ENCODE data around the gene KIF6. TPM values are rescaled to one million over a fixed set of nuclear protein-coding genes. Genes with fewer than 3 reads are reported as not detected.
A peak's percentile ranks its signal among the peaks of the same experiment; 100 is the strongest.

KIF6 gene
- total and polyA plus RNA-seq, 2 of the 8 experiments (the other 6 are each of a cell fraction or from before 2014, with no cell fraction given): 0.53 to 0.65 TPM

DNA sequence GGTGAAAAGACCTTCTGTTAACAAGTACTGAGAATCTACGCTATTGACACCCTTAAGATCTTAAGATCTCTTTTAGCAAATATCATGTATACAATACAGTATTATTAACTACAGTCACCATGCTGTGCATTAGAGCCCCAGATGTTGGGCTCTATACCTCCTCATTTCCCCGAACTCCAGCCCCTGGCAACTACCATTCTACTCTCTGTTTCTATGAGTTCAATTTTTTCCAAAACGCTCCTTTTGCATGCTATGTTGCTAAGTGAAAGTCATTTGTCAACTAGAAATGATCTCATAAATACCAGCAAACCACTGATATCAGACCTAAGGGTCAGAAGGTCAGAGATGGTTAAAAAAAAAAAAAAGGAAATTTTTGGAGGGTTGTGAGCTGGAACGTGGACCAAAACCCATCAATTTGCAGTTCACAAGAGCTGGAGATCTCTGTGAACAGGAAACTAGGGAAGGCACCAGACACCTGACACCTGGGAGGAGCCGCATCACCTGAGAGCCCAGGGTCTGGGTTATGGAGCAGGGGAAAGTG lies 280.7 kb downstream of the KIF6 start:
- Histone ChIP-seq H2AFZ (ENCODE audit: low read length) (no peak overlapping the region), H2BK12ac (ENCODE audit: low read depth, low read length) (no peak overlapping the region), H3K56ac (replicated peaks; ENCODE audit: insufficient read length, low read depth, low read length) (no peak overlapping the region), H2BK15ac (ENCODE audit: low read length) (no peak overlapping the region), H4K8ac (ENCODE audit: extremely low read depth, insufficient read depth, low read length) (no peak overlapping the region), H3K79me1 (ENCODE audit: low read depth, low read length) (no peaks in the 10 kb centered on the region), H4K20me1 (replicated peaks in 1 of 2; ENCODE audit: control insufficient read depth in 1 of 2, insufficient read depth in 2 of 2, low read length in 2 of 2) (no peaks in the 10 kb centered on the region), H2BK20ac (ENCODE audit: low read length) (no peak overlapping the region), H2BK120ac (replicated peaks; ENCODE audit: low read depth, low read length) (no peak overlapping the region), H3K4me1 (replicated peaks in 1 of 4; ENCODE audit: control insufficient read depth in 3 of 4, insufficient read depth in 4 of 4, low read length in 3 of 4) (no peaks in the 10 kb centered on the region), H3K27ac (ENCODE audit: low read depth, low read length) (no peak overlapping the region), H3K4ac (replicated peaks; ENCODE audit: insufficient read length, low read depth, low read length) (no peak overlapping the region), H2AK5ac (ENCODE audit: low read depth, low read length) (no peak overlapping the region), H3K9me3 (ENCODE audit: insufficient read depth in 2 of 2, low read depth in 1 of 2, low read length in 1 of 2) (no peaks in the 10 kb centered on the region), H3K79me2 (ENCODE audit: control insufficient read depth in 1 of 2, insufficient read depth in 2 of 2, low read length in 2 of 2) (no peaks in the 10 kb centered on the region), H3K23me2 (ENCODE audit: low read depth, low read length) (no peaks in the 10 kb centered on the region), H3K4me3 (ENCODE audit: extremely low read depth in 1 of 4, insufficient read depth in 2 of 4, low read depth in 3 of 4, low read length in 4 of 4) (no peak overlapping the region), H3K9ac (replicated peaks in 1 of 4; ENCODE audit: extremely low read depth in 1 of 4, low read depth in 3 of 4, low read length in 3 of 4) (no peak overlapping the region), H3K4me2 (ENCODE audit: insufficient read depth in 1 of 2, low read depth in 2 of 2, low read length in 2 of 2) (no peak overlapping the region), H4K5ac (ENCODE audit: insufficient read length, low read depth, low read length) (no peak overlapping the region), H4K91ac (replicated peaks; ENCODE audit: insufficient read length, low read length) (no peak overlapping the region), H3K27me3 (replicated peaks in 1 of 4; ENCODE audit: control insufficient read depth in 3 of 4, extremely low read depth in 1 of 4, insufficient read depth in 3 of 4, low read length in 3 of 4) (no peaks in the 10 kb centered on the region), H3K23ac (ENCODE audit: insufficient read length) (no peak overlapping the region), H3K36me3 (ENCODE audit: control insufficient read depth in 2 of 4, insufficient read depth in 4 of 4, low read length in 3 of 4) (no peaks in the 10 kb centered on the region), H3K18ac (ENCODE audit: extremely low read depth, low read length) (no peak overlapping the region), H3K14ac (ENCODE audit: insufficient read length) (no peak overlapping the region), H2BK5ac (ENCODE audit: low read depth, low read length) (no peak overlapping the region)
- POLR2A ChIA-PET (ENCODE audit: partially characterized antibody): no interaction called here
- CTCF ChIA-PET (ENCODE audit: partially characterized antibody): no interaction called here
- WGBS, 2 experiments (ENCODE audit: extremely low coverage in 1 of 2, insufficient coverage in 1 of 2, insufficient read length in 1 of 2, insufficient replicate concordance in 2 of 2, low coverage in 1 of 2, low lambda C conversion rate in 2 of 2, missing lambda C conversion rate in 1 of 2): 89% methylated on average over 5 of the region's 5 CpGs; no CpG with 5 or more reads in 1 of the 2 experiments
- FAIRE-seq (no peak), DNase-seq (ENCODE audit: low read depth in 1 of 2, low spot score in 2 of 2) (peak in 1 of 2 experiments; percentile 37)
- no peak for TF ChIP-seq GABPA (IDR thresholded peaks at IDR 0.05; ENCODE audit: borderline replicate concordance, insufficient read depth, low read length)
- no peak for TF ChIP-seq POLR2AphosphoS5 (IDR thresholded peaks at IDR 0.05; ENCODE audit: low read depth, low read length)
- TF ChIP-seq, protein P1, sequence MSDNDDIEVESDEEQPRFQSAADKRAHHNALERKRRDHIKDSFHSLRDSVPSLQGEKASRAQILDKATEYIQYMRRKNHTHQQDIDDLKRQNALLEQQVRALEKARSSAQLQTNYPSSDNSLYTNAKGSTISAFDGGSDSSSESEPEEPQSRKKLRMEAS (IDR thresholded peaks at IDR 0.05): no peak
- no peak for TF ChIP-seq YY1 (IDR thresholded peaks at IDR 0.05; ENCODE audit: low read depth, low read length)

All from H1 (cell line).